ENCODE measurements around the gene SLC12A4.

The SLC12A4 gene

DNA sequence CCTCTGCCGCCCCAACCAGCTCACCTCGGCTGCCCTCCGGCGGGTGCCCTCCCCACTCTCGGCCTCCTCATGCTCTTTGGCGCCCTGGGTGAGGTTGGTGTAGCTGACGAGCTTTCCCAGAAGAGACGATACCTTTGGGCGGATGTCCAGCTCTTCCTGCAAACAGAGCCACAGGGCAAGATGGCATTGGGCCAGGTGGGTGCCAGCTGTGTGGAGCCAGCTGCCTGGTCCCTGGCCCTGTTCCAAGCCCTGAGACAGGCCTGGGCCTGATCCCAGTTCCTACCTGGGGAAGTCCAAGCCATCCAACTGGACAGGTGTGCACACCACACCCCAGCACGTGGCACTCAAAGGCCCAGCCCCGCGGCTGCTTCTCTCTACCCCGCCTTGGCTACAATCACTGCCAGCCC, 6.9 kb downstream of the SLC12A4 start:
- DNase-seq (ENCODE audit: low read depth), result no peak
- TF ChIP-seq CTCF (IDR thresholded peaks at IDR 0.05; ENCODE audit: control insufficient read depth, insufficient read depth, low read depth, low read length, missing control alignments), result no peak

GRCh38 chr16:67959536-67960329, 8.7 kb downstream of the SLC12A4 start:
- TF ChIP-seq CTCF (IDR thresholded peaks at IDR 0.05; ENCODE audit: control insufficient read depth, insufficient read depth, low read depth, low read length, missing control alignments), result no peak
- DNase-seq (ENCODE audit: low read depth), result no peak
- H3K4me3 ChIP-seq (ENCODE audit: control insufficient read depth, low read depth, low read length), result no peak overlapping the region

More for the DNA sequence above, 6.9 kb downstream of the SLC12A4 start:
- no peak overlapping the region for H3K4me3 ChIP-seq (ENCODE audit: control insufficient read depth, low read depth, low read length)

DNA sequence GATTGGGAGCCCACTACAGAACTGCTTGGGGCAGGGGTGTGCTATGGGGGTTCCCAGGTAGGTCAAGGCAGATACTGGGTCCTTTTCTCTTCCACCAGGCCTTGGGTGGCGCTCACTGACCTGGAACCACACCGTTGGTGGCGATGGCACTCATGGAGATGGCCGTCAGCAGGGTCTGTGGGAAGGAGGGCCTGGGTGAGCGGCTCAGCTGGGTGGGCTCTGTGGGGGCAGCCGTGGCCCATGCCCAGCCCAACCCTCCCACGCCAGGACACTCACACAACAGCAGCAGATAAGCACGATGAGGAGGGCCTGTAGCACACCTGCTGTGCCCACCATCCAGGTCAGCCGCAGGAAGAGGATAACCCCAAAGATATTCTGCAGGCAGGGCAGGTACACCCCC, 10.8 kb downstream of the SLC12A4 start:
- DNase-seq (ENCODE audit: low read depth), result no peak
- H3K4me3 ChIP-seq (ENCODE audit: control insufficient read depth, low read depth, low read length), result no peak overlapping the region
- TF ChIP-seq CTCF (IDR thresholded peaks at IDR 0.05; ENCODE audit: control insufficient read depth, insufficient read depth, low read depth, low read length, missing control alignments), result no peak

- no peak overlapping the region for H3K4me3 ChIP-seq (ENCODE audit: control insufficient read depth, low read depth, low read length)
- TF ChIP-seq CTCF (IDR thresholded peaks at IDR 0.05; ENCODE audit: control insufficient read depth, insufficient read depth, low read depth, low read length, missing control alignments), result no peak
- no peak for DNase-seq (ENCODE audit: low read depth)
These were observed 13.8 kb downstream of the SLC12A4 start for GRCh38 chr16:67954421-67955196.

- H3K4me3 ChIP-seq (ENCODE audit: control insufficient read depth, low read depth, low read length), result no peak overlapping the region
- DNase-seq (ENCODE audit: low read depth), result no peak
- no peak for TF ChIP-seq CTCF (IDR thresholded peaks at IDR 0.05; ENCODE audit: control insufficient read depth, insufficient read depth, low read depth, low read length, missing control alignments)
These were observed 14.6 kb downstream of the SLC12A4 start for GRCh38 chr16:67953641-67954375.

GRCh38 chr16:67951485-67951884, 17.0 kb downstream of the SLC12A4 start:
- H3K4me3 ChIP-seq (ENCODE audit: control insufficient read depth, low read depth, low read length), result no peak overlapping the region
- no peak for TF ChIP-seq CTCF (IDR thresholded peaks at IDR 0.05; ENCODE audit: control insufficient read depth, insufficient read depth, low read depth, low read length, missing control alignments)
- DNase-seq (ENCODE audit: low read depth), result no peak
